RWPE2 (cell line): Measurements from ENCODE around the gene ACVR1C.
A peak's percentile ranks its signal among the peaks of the same experiment; 100 is the strongest.

Experiments used
- ATAC-seq: fragments of 200-7000 bp; cut with Tn5 transposase; 3 replicates; pipeline ENCODE4 v1.9.1; 2021; ENCODE audit warnings: low read depth
- DNase-seq: peaks from one replicate; pipeline ENCODE4 v3.0.0-alpha.2; 2020; ENCODE audit warnings: low spot score
- H3K27ac ChIP-seq: fragments of 450-650 bp; 2 replicates; pipeline ENCODE4 v1.5.1; 2017; ENCODE audit warnings: mild to moderate bottlenecking; ENCODE audit not compliant: poor library complexity, severe bottlenecking
- H3K27me3 ChIP-seq: fragments of 250-450 bp; sonication (Bioruptor Pico); 2 replicates; pipeline ENCODE4 v1.5.1; 2021; ENCODE audit warnings: mild to moderate bottlenecking, moderate library complexity; ENCODE audit not compliant: insufficient read depth, poor library complexity, severe bottlenecking
- H3K36me3 ChIP-seq: fragments of 250-450 bp; sonication (Bioruptor Pico); 2 replicates; pipeline ENCODE4 v1.5.1; 2020; ENCODE audit warnings: low read depth, mild to moderate bottlenecking, moderate library complexity
- H3K4me1 ChIP-seq: fragments of 250-450 bp; sonication (Bioruptor Pico); 2 replicates; pipeline ENCODE4 v1.5.1; 2021; ENCODE audit warnings: mild to moderate bottlenecking, moderate library complexity; ENCODE audit not compliant: insufficient read depth, poor library complexity, severe bottlenecking
- H3K4me3 ChIP-seq: fragments of 250-450 bp; sonication (Bioruptor Pico); 2 replicates; pipeline ENCODE4 v1.5.1; 2021; ENCODE audit warnings: mild to moderate bottlenecking, moderate library complexity; ENCODE audit not compliant: severe bottlenecking
- H3K9me3 ChIP-seq: fragments of 250-450 bp; sonication (Bioruptor Pico); 2 replicates; pipeline ENCODE4 v1.5.1; 2021; ENCODE audit warnings: mild to moderate bottlenecking, moderate library complexity; ENCODE audit not compliant: severe bottlenecking
- CTCF ChIP-seq: fragments of 450-650 bp; IDR thresholded peaks from one replicate; pipeline ENCODE4 v1.5.1; 2017; ENCODE audit warnings: mild to moderate bottlenecking, moderate library complexity; ENCODE audit not compliant: poor library complexity, severe bottlenecking

Gene ACVR1C

GRCh38 chr2:157628477-157629415 is at the start of gene ACVR1C:
TSS of gene ACVR1C (minus strand) at chr2:157628864. CDS start at chr2:157628644, 220 bp downstream.
- peak; percentile 51 for DNase-seq
- no peaks in the 10 kb centered on the region for H3K4me1 ChIP-seq
- peak; percentile 37 for TF ChIP-seq CTCF
- peak; percentile 91 for ATAC-seq
- peaks cover 24% of the 10 kb centered on the region for H3K27me3 ChIP-seq
- no peak within 1 kb of the TSS for H3K27ac ChIP-seq
- no peaks in the 10 kb centered on the region for H3K36me3 ChIP-seq
- H3K9me3 ChIP-seq: no peaks in the 10 kb centered on the region
- H3K4me3 ChIP-seq: peak within 1 kb of the TSS; percentile 30

DNA sequence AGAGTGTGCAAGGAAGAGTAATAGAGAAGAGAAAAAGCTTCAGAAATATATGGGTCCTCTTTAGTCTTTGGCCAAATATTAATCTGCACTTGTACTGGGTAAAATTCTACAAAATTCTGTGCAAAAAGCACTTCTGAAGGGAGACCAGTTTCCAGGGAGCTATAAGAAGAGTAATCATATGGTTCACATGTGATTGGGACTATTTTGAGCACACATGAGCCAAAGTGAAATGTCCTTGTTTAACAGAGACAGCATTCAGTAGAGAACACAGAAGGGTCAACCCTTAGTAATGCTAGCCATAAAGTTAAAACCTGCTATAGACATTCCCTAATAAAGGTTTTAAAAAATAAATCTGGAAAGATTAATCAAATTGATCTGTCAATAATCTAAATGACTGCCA is 49.3 kb upstream of the ACVR1C start:
- DNase-seq (no peak), ATAC-seq (no peak)
- TF ChIP-seq CTCF: no peak
- Histone ChIP-seq H3K4me3 (no peak overlapping the region), H3K9me3 (no peaks in the 10 kb centered on the region), H3K4me1 (no peaks in the 10 kb centered on the region), H3K27me3 (no peaks in the 10 kb centered on the region), H3K27ac (no peak overlapping the region), H3K36me3 (no peaks in the 10 kb centered on the region)

DNA sequence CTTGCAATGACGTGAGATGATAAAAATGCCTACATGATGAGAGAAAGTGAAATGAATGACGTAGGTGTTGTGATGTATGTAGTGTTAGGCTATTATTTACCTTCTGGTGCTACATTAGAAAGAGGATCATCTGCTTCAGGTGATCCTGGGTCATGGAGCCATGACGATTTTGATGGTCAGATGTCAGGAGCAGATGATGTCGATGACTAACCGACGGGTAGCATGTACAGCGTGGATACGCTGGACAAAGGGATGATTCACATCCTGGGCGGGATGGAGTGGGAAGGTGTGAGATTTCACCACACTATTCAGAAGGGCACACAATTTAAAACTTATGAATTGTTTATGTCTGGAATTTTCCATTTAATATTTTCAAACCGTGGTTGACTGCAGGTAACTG is 43.5 kb upstream of the ACVR1C start:
- Histone ChIP-seq H3K27me3 (no peaks in the 10 kb centered on the region), H3K27ac (peak overlapping the region; percentile 19), H3K4me3 (no peak overlapping the region), H3K9me3 (no peaks in the 10 kb centered on the region), H3K4me1 (peaks cover 8% of the 10 kb centered on the region), H3K36me3 (no peaks in the 10 kb centered on the region)
- peak; percentile 98 for ATAC-seq
- TF ChIP-seq CTCF: no peak
- DNase-seq: peak; percentile 67

DNA sequence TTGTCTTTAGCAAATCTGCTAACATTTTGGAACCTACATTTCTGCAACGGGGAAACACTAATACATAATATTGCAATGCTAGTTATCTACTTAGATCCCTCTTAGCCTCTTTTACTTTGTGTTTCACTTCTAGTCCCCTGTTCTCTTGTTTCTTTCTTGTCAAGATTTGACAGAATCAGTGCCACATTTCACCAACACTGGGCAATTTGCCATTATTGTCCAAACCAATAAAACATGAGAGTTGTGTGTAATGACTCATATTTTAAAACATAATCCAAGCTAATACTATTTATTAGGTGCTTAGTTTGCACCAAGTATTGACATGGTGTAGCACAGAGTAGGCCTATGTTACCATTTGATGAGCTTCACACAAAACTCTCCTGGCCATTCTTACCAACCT is 33.7 kb upstream of the ACVR1C start:
- Histone ChIP-seq H3K36me3 (no peaks in the 10 kb centered on the region), H3K27me3 (no peaks in the 10 kb centered on the region), H3K9me3 (no peaks in the 10 kb centered on the region), H3K4me3 (no peak overlapping the region), H3K27ac (no peak overlapping the region), H3K4me1 (no peaks in the 10 kb centered on the region)
- ATAC-seq (no peak), DNase-seq (no peak)
- TF ChIP-seq CTCF: no peak

- no peaks in the 10 kb centered on the region for H3K27me3 ChIP-seq
- no peak overlapping the region for H3K27ac ChIP-seq
- DNase-seq (no peak), ATAC-seq (no peak)
- H3K4me1 ChIP-seq: no peaks in the 10 kb centered on the region
- TF ChIP-seq CTCF: no peak
- no peaks in the 10 kb centered on the region for H3K36me3 ChIP-seq
- H3K9me3 ChIP-seq: no peaks in the 10 kb centered on the region
- no peak overlapping the region for H3K4me3 ChIP-seq
These were observed 33.1 kb upstream of the ACVR1C start for GRCh38 chr2:157661776-157662175.
